C4-2B (cell line): ENCODE results near the gene IGDCC3.

Experiments used
- ZFX ChIP-seq: fragments of 450-650 bp; IDR thresholded peaks from 2 replicates; pipeline ENCODE4 v1.6.1; 2017
- TF ChIP-seq, protein P1 (sequence below): fragments of 450-650 bp; conservative IDR thresholded peaks from 2 replicates; pipeline ENCODE4 v1.5.1; 2017; ENCODE audit warnings: mild to moderate bottlenecking

DNA sequence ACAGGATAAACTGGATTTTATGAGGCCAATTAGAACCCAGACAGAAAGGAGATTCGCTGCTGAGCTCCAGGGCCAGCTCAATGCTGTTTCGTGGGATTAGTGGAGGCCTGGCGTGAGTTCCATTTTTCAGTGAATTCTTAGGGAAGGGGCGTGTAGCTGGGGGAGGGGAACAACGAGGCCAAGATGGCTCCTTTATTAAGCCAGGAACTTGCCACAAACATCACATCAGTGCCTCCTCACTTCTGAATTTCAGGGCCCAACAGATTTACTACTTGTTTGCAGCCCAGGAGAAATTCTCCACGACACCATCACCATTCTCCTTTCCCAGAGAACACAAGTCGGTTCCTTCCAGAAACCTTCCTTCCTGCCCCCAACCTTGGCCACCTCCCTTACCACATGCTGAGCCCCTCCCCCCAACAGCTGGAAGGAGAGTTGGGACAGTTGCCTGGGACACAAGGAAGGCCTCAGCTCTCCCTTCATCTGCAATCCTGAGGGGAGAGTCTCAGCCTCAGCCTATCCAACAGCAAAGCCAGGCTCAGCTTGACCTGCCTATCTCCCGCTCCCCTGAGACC is 39.1 kb upstream of the IGDCC3 start:
- TF ChIP-seq, protein P1, sequence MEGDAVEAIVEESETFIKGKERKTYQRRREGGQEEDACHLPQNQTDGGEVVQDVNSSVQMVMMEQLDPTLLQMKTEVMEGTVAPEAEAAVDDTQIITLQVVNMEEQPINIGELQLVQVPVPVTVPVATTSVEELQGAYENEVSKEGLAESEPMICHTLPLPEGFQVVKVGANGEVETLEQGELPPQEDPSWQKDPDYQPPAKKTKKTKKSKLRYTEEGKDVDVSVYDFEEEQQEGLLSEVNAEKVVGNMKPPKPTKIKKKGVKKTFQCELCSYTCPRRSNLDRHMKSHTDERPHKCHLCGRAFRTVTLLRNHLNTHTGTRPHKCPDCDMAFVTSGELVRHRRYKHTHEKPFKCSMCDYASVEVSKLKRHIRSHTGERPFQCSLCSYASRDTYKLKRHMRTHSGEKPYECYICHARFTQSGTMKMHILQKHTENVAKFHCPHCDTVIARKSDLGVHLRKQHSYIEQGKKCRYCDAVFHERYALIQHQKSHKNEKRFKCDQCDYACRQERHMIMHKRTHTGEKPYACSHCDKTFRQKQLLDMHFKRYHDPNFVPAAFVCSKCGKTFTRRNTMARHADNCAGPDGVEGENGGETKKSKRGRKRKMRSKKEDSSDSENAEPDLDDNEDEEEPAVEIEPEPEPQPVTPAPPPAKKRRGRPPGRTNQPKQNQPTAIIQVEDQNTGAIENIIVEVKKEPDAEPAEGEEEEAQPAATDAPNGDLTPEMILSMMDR = no peak
- no peak for TF ChIP-seq ZFX
